HEK293 (cell line): ENCODE data around the gene TAF6L.

Experiments
- EGR2 ChIP-seq: fragments of 450-650 bp; formaldehyde crosslinking; IDR thresholded peaks from 2 replicates; pipeline ENCODE4 v1.5.1; 2016; ENCODE audit warnings: low read depth, missing biosample characterization, missing genetic modification characterization
- INSM2 ChIP-seq: fragments of 450-650 bp; formaldehyde crosslinking; IDR thresholded peaks from 2 replicates; pipeline ENCODE4 v1.5.1; 2016; ENCODE audit warnings: missing biosample characterization, missing genetic modification characterization
- RBAK ChIP-seq: fragments of 450-650 bp; formaldehyde crosslinking; IDR thresholded peaks from 2 replicates; pipeline ENCODE4 v1.5.1; 2016; ENCODE audit warnings: missing biosample characterization, missing genetic modification characterization
- SP2 ChIP-seq: fragments of 450-650 bp; formaldehyde crosslinking; IDR thresholded peaks from 2 replicates; pipeline ENCODE4 v1.5.1; 2016; ENCODE audit warnings: missing biosample characterization, missing genetic modification characterization
- YY2 ChIP-seq: fragments of 450-650 bp; formaldehyde crosslinking; IDR thresholded peaks from 2 replicates; pipeline ENCODE4 v1.5.1; 2016; ENCODE audit warnings: missing biosample characterization, missing genetic modification characterization
- ZBTB11 ChIP-seq: fragments of 450-650 bp; formaldehyde crosslinking; conservative IDR thresholded peaks from 2 replicates; pipeline ENCODE4 v1.5.1; 2016; ENCODE audit warnings: low read depth, missing biosample characterization, missing genetic modification characterization
- ZBTB20 ChIP-seq: fragments of 450-650 bp; formaldehyde crosslinking; IDR thresholded peaks from 2 replicates; pipeline ENCODE4 v1.5.1; 2016; ENCODE audit warnings: missing biosample characterization, missing genetic modification characterization
- ZBTB6 ChIP-seq: fragments of 450-650 bp; formaldehyde crosslinking; IDR thresholded peaks from 2 replicates; pipeline ENCODE4 v1.5.1; 2017; ENCODE audit warnings: missing biosample characterization, missing genetic modification characterization
- ZBTB8A ChIP-seq: fragments of 450-650 bp; formaldehyde crosslinking; IDR thresholded peaks from 2 replicates; pipeline ENCODE4 v1.5.1; 2016; ENCODE audit warnings: missing biosample characterization, missing genetic modification characterization
- ZNF132 ChIP-seq: fragments of 450-650 bp; formaldehyde crosslinking; IDR thresholded peaks from 2 replicates; pipeline ENCODE4 v1.5.1; 2017; ENCODE audit warnings: missing biosample characterization, missing genetic modification characterization, borderline replicate concordance
- ZNF175 ChIP-seq: fragments of 450-650 bp; formaldehyde crosslinking; IDR thresholded peaks from 2 replicates; pipeline ENCODE4 v1.5.1; 2016; ENCODE audit warnings: missing biosample characterization, missing genetic modification characterization
- ZNF18 ChIP-seq: fragments of 450-650 bp; formaldehyde crosslinking; IDR thresholded peaks from 2 replicates; pipeline ENCODE4 v1.5.1; 2016; ENCODE audit warnings: missing biosample characterization, missing genetic modification characterization
- ZNF184 ChIP-seq: fragments of 450-650 bp; IDR thresholded peaks from 2 replicates; pipeline ENCODE4 v1.5.1; 2018; ENCODE audit warnings: missing biosample characterization, mild to moderate bottlenecking, missing genetic modification characterization
- ZNF221 ChIP-seq: fragments of 450-650 bp; formaldehyde crosslinking; IDR thresholded peaks from 2 replicates; pipeline ENCODE4 v1.5.1; 2017; ENCODE audit warnings: missing biosample characterization, missing genetic modification characterization, borderline replicate concordance
- ZNF341 ChIP-seq: fragments of 450-650 bp; formaldehyde crosslinking; IDR thresholded peaks from 2 replicates; pipeline ENCODE4; 2016; ENCODE audit warnings: low read depth, missing biosample characterization, missing genetic modification characterization
- ZNF404 ChIP-seq: fragments of 450-650 bp; formaldehyde crosslinking; IDR thresholded peaks from 2 replicates; pipeline ENCODE4 v1.5.1; 2017; ENCODE audit warnings: missing biosample characterization, missing genetic modification characterization
- ZNF518A ChIP-seq: fragments of 450-650 bp; formaldehyde crosslinking; conservative IDR thresholded peaks from 2 replicates; pipeline ENCODE4 v1.5.1; 2016; ENCODE audit warnings: low read depth, missing biosample characterization, missing genetic modification characterization
- ZNF571 ChIP-seq: fragments of 450-650 bp; formaldehyde crosslinking; IDR thresholded peaks from 2 replicates; pipeline ENCODE4 v1.5.0; 2017; ENCODE audit warnings: missing biosample characterization, missing genetic modification characterization
- ZNF600 ChIP-seq: fragments of 450-650 bp; formaldehyde crosslinking; IDR thresholded peaks from 2 replicates; pipeline ENCODE4 v1.5.1; 2016; ENCODE audit warnings: missing biosample characterization, missing genetic modification characterization
- ZNF626 ChIP-seq: fragments of 450-650 bp; sonication (Bioruptor Pico); formaldehyde crosslinking; IDR thresholded peaks from 2 replicates; pipeline ENCODE4 v1.5.1; 2018; ENCODE audit warnings: missing biosample characterization, missing genetic modification characterization, inconsistent platforms
- ZNF704 ChIP-seq: fragments of 450-650 bp; formaldehyde crosslinking; IDR thresholded peaks from 2 replicates; pipeline ENCODE4 v1.5.1; 2016; ENCODE audit warnings: missing biosample characterization, missing genetic modification characterization
- ZNF791 ChIP-seq: fragments of 450-650 bp; formaldehyde crosslinking; IDR thresholded peaks from 2 replicates; pipeline ENCODE4 v1.5.1; 2016; ENCODE audit warnings: missing biosample characterization, missing genetic modification characterization
- ZSCAN23 ChIP-seq: fragments of 450-650 bp; formaldehyde crosslinking; IDR thresholded peaks from 2 replicates; pipeline ENCODE4 v1.5.1; 2016; ENCODE audit warnings: missing biosample characterization, missing genetic modification characterization
- ZSCAN30 ChIP-seq: fragments of 450-650 bp; IDR thresholded peaks from 2 replicates; pipeline ENCODE4 v1.5.1; 2018; ENCODE audit warnings: missing biosample characterization, mild to moderate bottlenecking, missing genetic modification characterization, moderate library complexity

Gene TAF6L

GRCh38 chr11:62727165-62727871 is 43.9 kb upstream of the TAF6L start, which contains the start of gene HNRNPUL2 (continued):
- TF ChIP-seq ZSCAN30 (peak; percentile 83), ZNF341 (tag by site-specific recombination) (peak; percentile 33; the same call in 1 of the 2 replicates), ZNF221 (tag by site-specific recombination) (no peak), ZBTB6 (tag by site-specific recombination) (peak; percentile 81), ZNF18 (no peak), ZNF184 (tag by site-specific recombination) (0 out of 2 replicates have a peak, but pooled peaks have one; percentile 13), ZSCAN23 (no peak), YY2 (tag by site-specific recombination) (no peak), ZNF791 (tag by site-specific recombination) (no peak), SP2 (peak; percentile 74), INSM2 (peak; percentile 69; the same call in 1 of the 2 replicates), ZNF571 (no peak), ZNF404 (no peak), ZNF518A (tag by site-specific recombination) (no peak), ZNF175 (tag by site-specific recombination) (no peak), RBAK (tag by site-specific recombination) (no peak), ZBTB11 (tag by site-specific recombination) (peak; percentile 65), ZBTB8A (tag by site-specific recombination) (peak; percentile 48), ZNF626 (tag by site-specific recombination) (no peak), ZNF704 (tag by site-specific recombination) (no peak), ZNF600 (tag by site-specific recombination) (0 out of 2 replicates have a peak, but pooled peaks have one; percentile 53), ZBTB20 (tag by site-specific recombination) (0 out of 2 replicates have a peak, but pooled peaks have one; percentile 17), EGR2 (peak; percentile 16; the same call in 1 of the 2 replicates), ZNF132 (no peak)
